ENCODE measurements around the gene ZMIZ1. TPM values are rescaled to one million over a fixed set of nuclear protein-coding genes. Genes with fewer than 3 reads are reported as not detected.

The ZMIZ1 gene
- total RNA-seq, 1 experiment from 2014 or later = 23.5 TPM

- Mint-ChIP-seq H3K4me3 (ENCODE audit: low read depth, unreplicated experiment) (no peak overlapping the region), H3K36me3 (ENCODE audit: insufficient read depth, unreplicated experiment) (peaks cover 6% of the 10 kb centered on the region), H3K27ac (ENCODE audit: unreplicated experiment) (no peak overlapping the region), H3K4me1 (ENCODE audit: low read depth, unreplicated experiment) (peaks cover 67% of the 10 kb centered on the region), H3K9me3 (ENCODE audit: low read depth, unreplicated experiment) (no peaks in the 10 kb centered on the region), H3K27me3 (ENCODE audit: unreplicated experiment) (no peaks in the 10 kb centered on the region)
- no peak for DNase-seq
- intact Hi-C loops (cut with micrococcal nuclease; ENCODE audit: unreplicated experiment) = no loop called here
- no peak for TF ChIP-seq CTCF (IDR thresholded peaks at IDR 0.05; ENCODE audit: unreplicated experiment)
- CTCF ChIA-PET = interaction anchor here (0.7 kb wide), 1 partner anchor 76 kb away, joined by 8 read pairs; no protein-coding TSS in a partner anchor
- BruUV-seq (replicated peaks) = no TSS peak
These were observed 120.4 kb downstream of the ZMIZ1 start for GRCh38 chr10:79189181-79189580.

- DNase-seq = no peak
- no TSS peak for BruUV-seq (replicated peaks)
- Mint-ChIP-seq H3K36me3 (ENCODE audit: insufficient read depth, unreplicated experiment) (peaks cover 6% of the 10 kb centered on the region), H3K27me3 (ENCODE audit: unreplicated experiment) (no peaks in the 10 kb centered on the region), H3K4me1 (ENCODE audit: low read depth, unreplicated experiment) (peaks cover 60% of the 10 kb centered on the region), H3K4me3 (ENCODE audit: low read depth, unreplicated experiment) (no peak overlapping the region), H3K9me3 (ENCODE audit: low read depth, unreplicated experiment) (no peaks in the 10 kb centered on the region), H3K27ac (ENCODE audit: unreplicated experiment) (no peak overlapping the region)
- CTCF ChIA-PET = no interaction called here
- intact Hi-C loops (cut with micrococcal nuclease; ENCODE audit: unreplicated experiment) = loop anchor here (10.0 kb wide), 2 partner anchors 255 to 525 kb away; no protein-coding TSS in a partner anchor
- TF ChIP-seq CTCF (IDR thresholded peaks at IDR 0.05; ENCODE audit: unreplicated experiment) = no peak
These were observed 121.2 kb downstream of the ZMIZ1 start for GRCh38 chr10:79189853-79190435.

GRCh38 chr10:79190740-79191261, 122.0 kb downstream of the ZMIZ1 start:
- Mint-ChIP-seq H3K9me3 (ENCODE audit: low read depth, unreplicated experiment) (no peaks in the 10 kb centered on the region), H3K27me3 (ENCODE audit: unreplicated experiment) (no peaks in the 10 kb centered on the region), H3K27ac (ENCODE audit: unreplicated experiment) (no peak overlapping the region), H3K36me3 (ENCODE audit: insufficient read depth, unreplicated experiment) (peaks cover under 1% of the 10 kb centered on the region), H3K4me1 (ENCODE audit: low read depth, unreplicated experiment) (peaks cover 58% of the 10 kb centered on the region), H3K4me3 (ENCODE audit: low read depth, unreplicated experiment) (no peak overlapping the region)
- BruUV-seq (replicated peaks) = no TSS peak
- DNase-seq = no peak
- CTCF ChIA-PET = no interaction called here
- intact Hi-C loops (cut with micrococcal nuclease; ENCODE audit: unreplicated experiment) = loop anchor here (10.0 kb wide), 2 partner anchors 256 to 526 kb away; no protein-coding TSS in a partner anchor
- TF ChIP-seq CTCF (IDR thresholded peaks at IDR 0.05; ENCODE audit: unreplicated experiment) = no peak

GRCh38 chr10:79191951-79192676, 123.3 kb downstream of the ZMIZ1 start:
- Mint-ChIP-seq H3K4me3 (ENCODE audit: low read depth, unreplicated experiment) (no peak overlapping the region), H3K27ac (ENCODE audit: unreplicated experiment) (peak overlapping the region; percentile 31), H3K27me3 (ENCODE audit: unreplicated experiment) (no peaks in the 10 kb centered on the region), H3K4me1 (ENCODE audit: low read depth, unreplicated experiment) (peaks cover 51% of the 10 kb centered on the region), H3K36me3 (ENCODE audit: insufficient read depth, unreplicated experiment) (no peaks in the 10 kb centered on the region), H3K9me3 (ENCODE audit: low read depth, unreplicated experiment) (no peaks in the 10 kb centered on the region)
- TF ChIP-seq CTCF (IDR thresholded peaks at IDR 0.05; ENCODE audit: unreplicated experiment) = no peak
- CTCF ChIA-PET = interaction anchor here (0.8 to 1.6 kb wide), 2 partner anchors 34 to 121 kb away, joined by 3 read pairs; no protein-coding TSS in a partner anchor
- intact Hi-C loops (cut with micrococcal nuclease; ENCODE audit: unreplicated experiment) = loop anchor here (10.0 kb wide), 2 partner anchors 257 to 527 kb away; no protein-coding TSS in a partner anchor
- BruUV-seq (replicated peaks) = no TSS peak
- DNase-seq = no peak

Data from Calu3 (cell line).